ENCODE data around the gene AHI1.

DNA sequence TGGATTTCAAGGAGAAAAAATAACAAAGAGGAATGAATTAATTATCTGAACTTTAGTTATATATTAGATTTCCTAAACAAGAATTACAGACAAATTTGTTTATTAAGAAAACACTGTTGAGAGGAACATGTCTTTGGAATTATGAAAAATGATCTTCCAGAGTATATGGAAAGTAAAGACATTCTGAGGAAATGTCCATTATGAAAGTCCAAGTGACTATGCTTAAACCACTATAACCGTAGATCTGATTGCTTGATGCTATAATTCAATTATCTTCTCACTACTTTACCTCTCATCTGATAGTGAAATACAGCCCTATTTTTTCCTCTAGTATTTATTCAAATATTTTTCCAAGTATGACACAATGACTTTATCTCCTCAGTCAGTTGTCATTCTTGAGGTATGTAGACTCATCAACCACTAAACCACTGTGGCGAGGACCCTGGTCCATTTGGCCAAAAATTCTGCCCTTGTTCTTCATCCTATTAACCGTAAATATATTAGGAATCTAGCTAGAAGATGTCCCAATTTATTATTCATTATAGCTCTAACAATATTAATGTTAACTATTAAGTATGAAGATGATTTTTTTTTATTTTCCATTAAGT is 37.3 kb upstream of the AHI1 start:
- TF ChIP-seq, protein P1, sequence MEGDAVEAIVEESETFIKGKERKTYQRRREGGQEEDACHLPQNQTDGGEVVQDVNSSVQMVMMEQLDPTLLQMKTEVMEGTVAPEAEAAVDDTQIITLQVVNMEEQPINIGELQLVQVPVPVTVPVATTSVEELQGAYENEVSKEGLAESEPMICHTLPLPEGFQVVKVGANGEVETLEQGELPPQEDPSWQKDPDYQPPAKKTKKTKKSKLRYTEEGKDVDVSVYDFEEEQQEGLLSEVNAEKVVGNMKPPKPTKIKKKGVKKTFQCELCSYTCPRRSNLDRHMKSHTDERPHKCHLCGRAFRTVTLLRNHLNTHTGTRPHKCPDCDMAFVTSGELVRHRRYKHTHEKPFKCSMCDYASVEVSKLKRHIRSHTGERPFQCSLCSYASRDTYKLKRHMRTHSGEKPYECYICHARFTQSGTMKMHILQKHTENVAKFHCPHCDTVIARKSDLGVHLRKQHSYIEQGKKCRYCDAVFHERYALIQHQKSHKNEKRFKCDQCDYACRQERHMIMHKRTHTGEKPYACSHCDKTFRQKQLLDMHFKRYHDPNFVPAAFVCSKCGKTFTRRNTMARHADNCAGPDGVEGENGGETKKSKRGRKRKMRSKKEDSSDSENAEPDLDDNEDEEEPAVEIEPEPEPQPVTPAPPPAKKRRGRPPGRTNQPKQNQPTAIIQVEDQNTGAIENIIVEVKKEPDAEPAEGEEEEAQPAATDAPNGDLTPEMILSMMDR (IDR thresholded peaks at IDR 0.05) = no peak
- no peak for TF ChIP-seq POLR2A (IDR thresholded peaks at IDR 0.05)
